ENCODE data around the gene TIMP3. TPM values are rescaled to one million over a fixed set of nuclear protein-coding genes. Genes with fewer than 3 reads are reported as not detected.

The TIMP3 gene
- total RNA-seq, 2 experiments from 2014 or later: not detected

GRCh38 chr22:32911503-32911902 is 110.0 kb downstream of the TIMP3 start:
- Mint-ChIP-seq H3K36me3 (ENCODE audit: low read depth) (no peaks in the 10 kb centered on the region), H3K4me3 (no peak overlapping the region), H3K27ac (peak overlapping the region; percentile 15), H3K4me1 (no peaks in the 10 kb centered on the region), H3K9me3 (peaks cover 12% of the 10 kb centered on the region), H3K27me3 (no peaks in the 10 kb centered on the region)
- DNase-seq: no peak
- ChIA-PET POLR2A (no interaction called here), CTCF (interaction anchor here (1.3 kb wide), 1 partner anchor 11 kb away, joined by 3 read pairs; no protein-coding TSS in a partner anchor)

Data from activated CD4-positive, alpha-beta T cell treated with anti-CD3 and anti-CD28 coated beads, Interleukin-2, amount 10 ng/mL, durations not matched to agents 7 days and 5 days (primary cell).